ENCODE data around the gene SLC22A8.

GRCh38 chr11:62948765-62949320 is 66.8 kb downstream of the SLC22A8 start:
- TF ChIP-seq POLR2A (IDR thresholded peaks at IDR 0.05): no peak
- no peak for TF ChIP-seq CTCF (IDR thresholded peaks at IDR 0.05)
- no peak for TF ChIP-seq EP300 (IDR thresholded peaks at IDR 0.05)
